BLaER1 (cell line): ENCODE measurements around the gene SLC12A8.
A peak's percentile ranks its signal among the peaks of the same experiment; 100 is the strongest.

Source experiments
- H3K27ac ChIP-seq: shearing (Covaris generic); formaldehyde crosslinking; 2 replicates; pipeline ENCODE4 v1.8.1; 2022
- H3K27me3 ChIP-seq: shearing (Covaris generic); formaldehyde crosslinking; 2 replicates; pipeline ENCODE4 v1.8.1; 2022
- H3K36me3 ChIP-seq: shearing (Covaris generic); formaldehyde crosslinking; 2 replicates; pipeline ENCODE4 v1.8.1; 2022
- H3K4me1 ChIP-seq: shearing (Covaris generic); formaldehyde crosslinking; 2 replicates; pipeline ENCODE4 v1.8.1; 2022
- H3K4me2 ChIP-seq: shearing (Covaris generic); formaldehyde crosslinking; 2 replicates; pipeline ENCODE4 v1.8.1; 2022
- H3K4me3 ChIP-seq: shearing (Covaris generic); formaldehyde crosslinking; 2 replicates; pipeline ENCODE4 v1.8.1; 2022
- H3K9ac ChIP-seq: shearing (Covaris generic); formaldehyde crosslinking; 2 replicates; pipeline ENCODE4 v1.8.1; 2022
- H3K9me3 ChIP-seq: shearing (Covaris generic); formaldehyde crosslinking; 2 replicates; pipeline ENCODE4 v1.8.1; 2022
- H4K20me1 ChIP-seq: shearing (Covaris generic); formaldehyde crosslinking; 2 replicates; pipeline ENCODE4 v1.8.1; 2022
- Cebpa-rat ChIP-seq: shearing (Covaris generic); IDR thresholded peaks from 2 replicates; pipeline ENCODE4 v1.8.1; 2022

The SLC12A8 gene

DNA sequence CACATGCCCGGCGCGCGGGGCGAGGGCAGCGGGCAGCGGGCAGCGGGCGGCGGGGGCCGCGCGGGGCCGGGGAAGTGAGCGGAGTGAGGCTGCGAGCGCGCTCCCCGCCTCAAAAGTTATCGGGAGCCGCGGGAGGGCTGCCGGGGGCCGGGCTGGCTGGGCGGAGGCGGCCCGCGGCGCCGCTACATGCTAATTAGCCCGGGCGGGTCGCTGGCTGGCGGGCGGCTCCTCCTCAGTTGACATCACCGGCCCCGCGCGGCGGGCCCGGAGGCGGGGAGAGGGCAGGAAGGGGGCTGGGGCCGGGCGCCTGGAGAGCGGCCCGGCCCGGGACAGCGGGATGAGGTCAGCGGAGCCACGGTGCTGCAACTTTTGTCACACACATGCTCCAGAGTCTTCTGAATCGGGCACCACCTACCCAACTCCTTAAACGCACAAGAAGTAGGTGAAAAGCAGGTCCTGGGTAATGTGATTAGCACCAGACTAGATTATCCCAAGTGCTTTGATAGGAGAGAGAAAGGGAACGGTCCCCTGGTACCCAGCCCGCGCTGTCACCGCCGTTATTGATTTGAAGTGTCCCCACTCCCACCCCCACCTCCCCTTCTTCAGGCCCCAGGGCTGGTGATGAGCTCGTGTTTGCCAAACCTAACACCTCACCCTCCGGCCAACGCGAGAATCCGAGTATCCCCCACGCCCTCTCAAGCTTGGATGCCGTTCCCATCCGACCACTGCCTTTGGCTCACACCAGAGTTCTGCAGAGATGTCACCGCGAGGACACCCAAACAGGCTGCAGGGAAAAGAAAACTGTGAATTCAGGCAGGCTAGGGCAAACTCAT lies 156.4 kb downstream of the SLC12A8 start, which contains the start of gene HEG1:
TSS of gene HEG1 (minus strand) at position 85 of the 833 bp plus-strand sequence. CDS start 107 bp downstream, outside the sequence.
- no peaks in the 10 kb centered on the region for H3K27me3 ChIP-seq
- H3K4me1 ChIP-seq = peaks cover 42% of the 10 kb centered on the region
- TF ChIP-seq Cebpa-rat = no peak
- H3K4me3 ChIP-seq = peak within 1 kb of the TSS; percentile 83
- H4K20me1 ChIP-seq = peaks cover 19% of the 10 kb centered on the region
- H3K27ac ChIP-seq = peak within 1 kb of the TSS; percentile 70
- peak within 1 kb of the TSS; percentile 92 for H3K4me2 ChIP-seq
- no peaks in the 10 kb centered on the region for H3K36me3 ChIP-seq
- H3K9ac ChIP-seq = peak within 1 kb of the TSS; percentile 80
- H3K9me3 ChIP-seq = no peaks in the 10 kb centered on the region

DNA sequence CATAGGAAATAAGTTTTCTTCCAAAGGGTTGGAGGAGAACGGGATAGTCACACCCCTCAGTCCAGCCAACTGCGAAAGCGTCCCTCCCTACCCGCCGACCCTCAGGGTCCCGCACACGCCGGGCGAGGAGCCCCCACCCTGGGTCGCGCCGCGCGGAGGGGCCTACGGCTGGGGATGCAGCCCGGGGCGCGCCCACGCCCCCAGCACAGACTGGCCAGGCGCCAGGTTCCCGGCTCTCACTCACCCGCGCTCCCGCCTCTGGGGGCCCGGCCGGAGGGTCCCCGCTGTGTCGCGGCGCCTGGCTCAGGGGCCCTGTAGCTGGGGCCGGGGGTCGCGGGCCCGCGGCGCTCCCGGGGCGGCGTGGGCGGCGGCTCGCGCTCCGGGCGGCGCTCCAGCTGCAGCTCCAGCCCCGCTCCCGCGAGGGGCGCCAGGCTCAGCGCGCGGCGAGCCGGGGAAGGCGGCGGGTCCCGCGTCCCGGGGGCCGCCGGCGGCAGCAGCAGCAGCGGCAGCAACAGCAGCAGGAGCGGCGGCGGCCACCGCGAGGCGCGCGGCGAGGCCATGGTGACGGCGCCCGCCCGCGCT lies 157.1 kb downstream of the SLC12A8 start:
- H3K4me1 ChIP-seq = peaks cover 50% of the 10 kb centered on the region
- peaks cover 26% of the 10 kb centered on the region for H4K20me1 ChIP-seq
- peak overlapping the region; percentile 83 for H3K4me3 ChIP-seq
- no peak for TF ChIP-seq Cebpa-rat
- H3K27me3 ChIP-seq = no peaks in the 10 kb centered on the region
- peak overlapping the region; percentile 80 for H3K9ac ChIP-seq
- peak overlapping the region; percentile 70 for H3K27ac ChIP-seq
- H3K9me3 ChIP-seq = no peaks in the 10 kb centered on the region
- no peaks in the 10 kb centered on the region for H3K36me3 ChIP-seq
- H3K4me2 ChIP-seq = peak overlapping the region; percentile 92

GRCh38 chr3:125054449-125055329 lies 157.9 kb downstream of the SLC12A8 start:
- no peak for TF ChIP-seq Cebpa-rat
- no peaks in the 10 kb centered on the region for H3K36me3 ChIP-seq
- H3K4me3 ChIP-seq = peak overlapping the region; percentile 83
- H3K9me3 ChIP-seq = no peaks in the 10 kb centered on the region
- peak overlapping the region; percentile 70 for H3K27ac ChIP-seq
- no peaks in the 10 kb centered on the region for H3K27me3 ChIP-seq
- peak overlapping the region; percentile 92 for H3K4me2 ChIP-seq
- H3K9ac ChIP-seq = peak overlapping the region; percentile 80
- peaks cover 57% of the 10 kb centered on the region for H3K4me1 ChIP-seq
- peaks cover 30% of the 10 kb centered on the region for H4K20me1 ChIP-seq

DNA sequence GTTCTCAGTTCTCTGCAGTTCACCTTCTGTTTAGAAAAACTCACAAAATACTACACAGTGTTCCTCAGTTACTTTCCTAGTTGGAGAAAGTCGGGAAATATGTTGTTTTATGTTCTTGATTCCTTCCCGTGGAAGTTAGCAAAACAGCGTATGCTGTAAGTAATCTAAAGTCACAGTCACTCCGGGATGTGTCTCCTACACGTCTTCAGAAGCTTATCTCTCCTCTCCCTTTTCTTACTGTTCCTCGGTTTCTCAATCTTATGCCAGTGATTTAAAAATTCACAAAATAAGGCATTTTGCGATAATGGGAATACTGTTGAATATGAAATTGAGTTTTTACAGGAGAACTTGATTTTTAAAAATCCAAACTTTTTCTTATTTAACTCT lies 158.5 kb downstream of the SLC12A8 start:
- peaks cover 63% of the 10 kb centered on the region for H3K4me1 ChIP-seq
- H3K4me2 ChIP-seq = peak overlapping the region; percentile 92
- no peaks in the 10 kb centered on the region for H3K36me3 ChIP-seq
- H3K27ac ChIP-seq = no peak overlapping the region
- peak overlapping the region; percentile 80; the same call in 1 of the 2 replicates for H3K9ac ChIP-seq
- no peaks in the 10 kb centered on the region for H3K27me3 ChIP-seq
- H3K4me3 ChIP-seq = peak overlapping the region; percentile 83
- peaks cover 36% of the 10 kb centered on the region for H4K20me1 ChIP-seq
- H3K9me3 ChIP-seq = no peaks in the 10 kb centered on the region
- no peak for TF ChIP-seq Cebpa-rat

GRCh38 chr3:125053304-125053699 lies 159.2 kb downstream of the SLC12A8 start:
- peaks cover under 1% of the 10 kb centered on the region; the same call in 1 of the 2 replicates for H3K36me3 ChIP-seq
- H4K20me1 ChIP-seq = peaks cover 38% of the 10 kb centered on the region
- no peak overlapping the region for H3K4me3 ChIP-seq
- H3K4me1 ChIP-seq = peaks cover 63% of the 10 kb centered on the region
- peak overlapping the region; percentile 92 for H3K4me2 ChIP-seq
- H3K9ac ChIP-seq = no peak overlapping the region
- H3K9me3 ChIP-seq = no peaks in the 10 kb centered on the region
- no peak for TF ChIP-seq Cebpa-rat
- no peak overlapping the region for H3K27ac ChIP-seq
- no peaks in the 10 kb centered on the region for H3K27me3 ChIP-seq

- Histone ChIP-seq H3K4me2 (peak overlapping the region; percentile 92), H3K4me3 (peak overlapping the region; percentile 45), H3K36me3 (peaks cover 6% of the 10 kb centered on the region; the same call in 1 of the 2 replicates), H3K9me3 (no peaks in the 10 kb centered on the region), H4K20me1 (peaks cover 43% of the 10 kb centered on the region), H3K4me1 (peaks cover 63% of the 10 kb centered on the region), H3K27ac (no peak overlapping the region), H3K9ac (peak overlapping the region; percentile 53; the same call in 1 of the 2 replicates), H3K27me3 (no peaks in the 10 kb centered on the region)
- no peak for TF ChIP-seq Cebpa-rat
These were observed 159.8 kb downstream of the SLC12A8 start for GRCh38 chr3:125052624-125053303.

DNA sequence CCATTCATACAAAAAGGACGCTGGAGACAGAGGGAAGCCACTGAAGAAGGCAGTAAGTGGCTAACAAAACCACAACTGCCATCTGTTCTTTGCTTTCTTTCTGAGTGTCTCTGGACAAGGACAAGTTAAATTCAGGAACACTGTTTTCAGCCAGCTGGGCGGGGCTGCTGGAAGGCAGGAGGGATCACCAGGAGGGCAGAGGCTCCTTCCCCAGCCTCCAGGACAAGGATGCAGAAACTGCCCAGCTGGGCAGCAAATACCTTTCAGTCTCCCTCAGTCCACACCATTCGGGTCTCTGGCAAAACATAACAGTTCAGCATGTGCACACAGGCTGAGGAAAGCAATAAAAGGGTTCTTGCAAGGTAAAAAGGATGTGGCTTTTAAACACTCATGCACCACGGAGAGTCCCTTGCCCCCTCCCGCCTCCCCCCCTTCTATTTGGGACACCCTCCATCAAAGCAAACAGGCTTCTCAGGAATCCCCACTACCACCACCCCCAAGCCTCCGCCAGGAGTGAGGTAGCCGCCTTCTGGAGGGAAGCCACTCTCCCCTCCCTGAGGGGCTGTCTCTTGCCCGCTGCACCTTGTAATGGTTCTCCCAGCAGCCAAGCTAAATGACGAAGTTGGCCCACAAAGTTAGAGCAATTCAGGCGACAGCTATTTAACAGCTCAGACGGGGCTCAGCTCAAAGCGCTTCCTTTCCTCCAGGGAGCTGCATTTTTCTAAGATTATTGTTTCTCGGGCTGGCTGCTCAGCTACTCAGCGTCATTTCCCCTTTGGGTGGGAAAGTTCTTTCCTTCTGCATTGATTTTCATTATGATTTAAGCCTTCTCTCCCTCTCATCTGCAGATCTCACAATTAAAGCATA lies 160.6 kb downstream of the SLC12A8 start:
- Histone ChIP-seq H3K4me2 (peak overlapping the region; percentile 92), H4K20me1 (peaks cover 45% of the 10 kb centered on the region), H3K27ac (0 out of 2 replicates have a peak overlapping the region, but pooled peaks have one; percentile 8), H3K4me3 (peak overlapping the region; percentile 45), H3K9ac (peak overlapping the region; percentile 53; the same call in 1 of the 2 replicates), H3K36me3 (peaks cover 12% of the 10 kb centered on the region; the same call in 1 of the 2 replicates), H3K4me1 (peaks cover 63% of the 10 kb centered on the region), H3K9me3 (no peaks in the 10 kb centered on the region), H3K27me3 (no peaks in the 10 kb centered on the region)
- TF ChIP-seq Cebpa-rat = no peak

DNA sequence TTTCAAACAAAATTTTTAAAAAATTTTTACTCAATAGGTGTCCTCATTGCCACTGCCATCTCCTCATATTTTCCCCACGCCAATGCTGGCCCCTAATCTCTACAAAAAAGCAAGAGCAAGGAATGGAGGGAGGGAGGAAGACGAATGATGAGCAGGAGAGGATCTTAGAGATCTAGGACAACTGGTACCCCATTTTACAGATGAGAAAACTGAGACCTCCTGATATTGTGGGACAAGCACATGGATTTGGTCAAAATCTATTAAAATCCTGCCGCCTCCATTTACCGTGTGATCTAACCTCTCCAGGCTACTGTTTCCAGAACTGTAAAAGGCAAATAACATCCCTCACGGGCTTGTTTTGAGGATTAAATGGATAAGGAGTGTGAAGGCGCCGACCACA lies 161.3 kb downstream of the SLC12A8 start:
- H3K9me3 ChIP-seq = no peaks in the 10 kb centered on the region
- peaks cover 56% of the 10 kb centered on the region for H3K4me1 ChIP-seq
- H4K20me1 ChIP-seq = peaks cover 45% of the 10 kb centered on the region
- H3K9ac ChIP-seq = peak overlapping the region; percentile 53; the same call in 1 of the 2 replicates
- no peak overlapping the region for H3K4me3 ChIP-seq
- peaks cover 12% of the 10 kb centered on the region; the same call in 1 of the 2 replicates for H3K36me3 ChIP-seq
- H3K27me3 ChIP-seq = no peaks in the 10 kb centered on the region
- H3K27ac ChIP-seq = no peak overlapping the region
- peak overlapping the region; percentile 92 for H3K4me2 ChIP-seq
- TF ChIP-seq Cebpa-rat = no peak
